Central memory CD4-positive, alpha-beta T cell (primary cell): ENCODE data around the gene RPL13.
"Not testable (repeated sequence)": the region's sequence is repeated elsewhere in the genome, so short reads cannot be mapped to it uniquely, and the experiment has no call there.

ENCODE experiments used
- DNase-seq: peaks from one replicate; pipeline ENCODE4 v3.0.0; 2022

Gene RPL13

DNA sequence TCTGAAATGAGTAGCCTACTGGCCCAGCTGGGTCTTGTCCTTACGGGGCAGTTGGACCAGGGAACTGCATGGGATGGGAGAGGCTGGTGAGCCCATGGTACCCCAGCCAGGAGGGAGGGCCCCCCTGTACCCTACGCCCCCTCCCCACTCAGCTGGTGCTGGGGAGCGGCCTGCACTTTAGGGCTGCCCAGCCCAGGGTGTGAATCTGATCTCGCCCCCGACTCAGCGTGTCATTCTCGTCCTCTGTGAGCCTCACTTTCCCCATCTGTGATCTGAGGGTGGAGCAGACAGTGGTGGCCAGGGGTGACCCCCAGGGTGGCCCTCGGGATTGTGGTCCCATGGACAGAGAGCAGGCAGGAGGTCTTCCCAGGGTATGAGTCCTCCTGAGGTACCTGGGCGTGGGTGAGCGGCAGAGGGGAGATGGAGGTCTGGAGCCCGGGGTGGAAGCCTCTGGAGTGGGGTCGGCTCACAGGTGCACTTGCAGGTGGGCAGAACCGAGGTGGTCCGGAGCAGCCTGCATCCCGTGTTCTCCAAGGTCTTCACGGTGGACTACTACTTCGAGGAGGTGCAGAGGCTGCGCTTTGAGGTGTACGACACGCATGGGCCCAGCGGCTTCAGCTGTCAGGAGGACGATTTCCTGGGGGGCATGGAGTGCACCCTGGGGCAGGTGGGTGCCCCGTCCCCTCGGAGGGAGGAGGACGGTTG, 16.7 kb downstream of the RPL13 start:
- DNase-seq: no peak

DNA sequence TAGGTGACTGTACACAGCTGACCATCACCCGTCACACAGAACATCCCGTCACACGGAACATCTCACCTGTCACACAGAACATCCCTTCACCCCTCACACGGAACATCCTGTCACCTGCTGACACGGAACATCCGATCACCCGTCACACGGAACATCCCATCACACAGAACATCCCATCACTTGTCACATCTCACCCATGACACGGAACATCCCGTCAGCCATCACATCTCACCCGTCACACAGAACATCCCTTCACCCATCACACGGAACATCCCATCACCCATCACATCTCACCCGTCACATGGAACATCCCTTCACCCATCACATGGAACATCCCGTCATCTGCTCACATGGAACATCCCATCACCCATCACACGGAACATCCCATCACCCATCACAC, 18.9 kb downstream of the RPL13 start:
- DNase-seq: no peak

DNA sequence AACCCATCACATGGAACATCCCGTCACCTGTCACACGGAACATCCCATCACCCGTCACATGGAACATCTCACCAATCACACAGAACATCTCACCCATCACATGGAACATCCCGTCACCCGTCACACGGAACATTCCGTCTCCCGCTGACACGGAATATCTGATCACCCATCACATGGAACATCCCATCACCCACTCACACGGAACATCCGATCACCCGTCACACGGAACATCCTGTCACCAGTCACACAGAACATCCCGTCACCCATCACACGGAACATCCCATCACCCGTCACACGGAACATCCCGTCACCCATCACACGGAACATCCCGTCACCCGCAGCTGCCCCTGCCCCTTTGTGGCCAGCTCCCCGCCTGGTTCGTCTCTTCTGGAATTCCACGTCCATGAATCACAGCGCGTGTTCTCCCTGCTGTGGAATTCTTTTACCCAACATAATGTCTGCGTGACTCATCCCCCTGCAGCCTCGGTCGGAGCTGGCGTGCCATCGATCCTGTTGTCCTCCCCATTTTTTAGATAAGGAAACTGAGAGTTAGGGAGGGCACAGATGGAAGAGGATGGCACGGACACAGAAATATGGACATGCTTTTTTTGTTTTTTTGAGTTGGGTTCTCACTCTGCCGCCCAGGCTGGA, 20.7 kb downstream of the RPL13 start:
- DNase-seq: no peak

DNA sequence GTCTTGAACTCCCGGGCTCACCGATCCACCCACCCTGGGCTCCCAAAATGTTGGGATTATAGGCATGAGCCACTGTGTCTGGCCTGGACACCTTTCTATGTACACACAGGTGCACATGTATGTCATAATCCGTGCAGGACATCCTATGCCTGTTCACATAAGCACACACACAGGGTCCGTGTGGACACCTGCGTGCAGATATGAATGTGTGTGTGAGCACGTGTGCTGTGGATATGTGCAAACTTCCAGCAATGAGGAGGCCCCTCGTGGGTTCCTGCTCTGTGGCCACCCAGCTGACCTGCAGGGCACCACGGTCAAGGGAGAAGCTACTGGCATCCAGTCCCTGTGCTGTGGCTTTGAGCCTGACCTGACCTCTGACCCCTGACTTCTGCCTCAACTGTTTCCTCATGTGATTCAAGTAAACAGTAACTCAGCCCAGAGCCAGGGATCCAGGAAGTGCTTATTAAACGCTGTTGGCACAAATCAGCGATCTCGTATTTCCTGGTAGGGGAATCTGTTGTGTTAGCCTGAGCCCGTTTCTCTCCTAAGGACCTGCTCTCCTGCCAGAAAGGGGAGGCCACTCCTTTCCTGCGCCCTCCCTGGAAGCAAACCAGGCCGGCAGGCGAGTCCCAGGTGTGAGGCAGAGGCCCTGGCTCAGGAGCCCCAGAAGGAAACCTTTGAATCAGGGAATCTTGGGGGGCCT, 21.5 kb downstream of the RPL13 start:
- DNase-seq: no peak

DNA sequence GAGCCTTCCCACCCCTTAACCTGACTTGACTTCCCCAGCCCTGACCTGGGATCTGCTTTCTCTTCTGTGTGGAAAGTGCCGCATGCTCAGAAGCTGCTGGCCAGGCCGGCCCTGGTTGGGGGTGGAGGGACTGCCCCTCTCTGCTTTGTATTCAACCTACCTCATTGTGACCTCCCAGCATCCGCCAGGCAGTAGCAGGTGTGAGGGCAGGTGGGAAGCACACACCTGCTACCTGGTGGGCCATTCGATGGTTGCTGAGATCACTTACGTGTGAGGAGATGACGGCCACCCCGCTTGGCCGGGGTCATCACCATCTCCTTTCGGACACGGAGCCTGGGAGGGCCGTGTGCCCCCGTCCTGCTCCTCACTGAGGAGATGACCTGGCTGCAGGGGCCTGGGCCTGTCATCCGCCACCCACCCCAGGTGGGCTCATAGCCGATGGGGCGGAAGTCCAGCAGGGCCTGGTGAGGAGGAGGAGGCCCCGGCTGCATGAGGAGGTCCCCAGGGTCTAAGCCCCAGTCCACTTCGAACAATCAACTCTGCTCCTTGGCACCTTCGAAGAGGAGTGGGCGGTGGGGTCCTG, 22.2 kb downstream of the RPL13 start:
- DNase-seq: no peak

DNA sequence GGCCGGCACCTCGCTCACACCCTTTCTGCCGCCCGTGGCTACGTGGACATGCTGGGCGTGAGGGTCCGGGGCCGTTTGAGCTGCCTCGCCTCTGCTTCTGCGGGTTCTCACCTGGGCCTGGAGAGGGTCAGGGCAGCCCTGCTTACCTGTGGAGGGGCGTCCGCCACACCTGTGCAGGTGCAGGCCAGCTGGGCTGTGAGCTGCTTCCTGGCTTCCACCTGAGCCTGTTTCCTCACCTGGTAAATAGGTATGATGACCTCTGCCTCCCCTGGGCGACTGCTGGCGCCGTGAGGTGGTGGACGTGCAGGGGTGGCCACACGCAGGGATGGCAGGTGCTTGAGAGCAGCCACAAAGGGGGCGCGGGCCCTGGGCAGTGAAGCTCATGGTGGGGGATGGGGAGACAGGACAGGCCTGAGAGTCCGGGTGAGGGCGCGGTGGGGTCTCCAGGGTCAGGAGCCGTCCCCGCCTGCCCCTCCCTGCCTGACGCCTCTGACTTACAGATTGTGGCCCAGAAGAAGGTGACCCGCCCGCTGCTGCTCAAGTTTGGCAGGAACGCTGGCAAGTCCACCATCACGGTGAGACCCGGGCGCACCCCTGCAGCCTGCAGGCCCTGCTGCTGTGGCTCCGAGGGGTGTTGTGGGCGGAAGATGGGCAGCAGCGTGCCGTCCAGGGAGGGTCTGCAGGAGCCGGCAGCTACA, 22.9 kb downstream of the RPL13 start:
- no peak for DNase-seq

DNA sequence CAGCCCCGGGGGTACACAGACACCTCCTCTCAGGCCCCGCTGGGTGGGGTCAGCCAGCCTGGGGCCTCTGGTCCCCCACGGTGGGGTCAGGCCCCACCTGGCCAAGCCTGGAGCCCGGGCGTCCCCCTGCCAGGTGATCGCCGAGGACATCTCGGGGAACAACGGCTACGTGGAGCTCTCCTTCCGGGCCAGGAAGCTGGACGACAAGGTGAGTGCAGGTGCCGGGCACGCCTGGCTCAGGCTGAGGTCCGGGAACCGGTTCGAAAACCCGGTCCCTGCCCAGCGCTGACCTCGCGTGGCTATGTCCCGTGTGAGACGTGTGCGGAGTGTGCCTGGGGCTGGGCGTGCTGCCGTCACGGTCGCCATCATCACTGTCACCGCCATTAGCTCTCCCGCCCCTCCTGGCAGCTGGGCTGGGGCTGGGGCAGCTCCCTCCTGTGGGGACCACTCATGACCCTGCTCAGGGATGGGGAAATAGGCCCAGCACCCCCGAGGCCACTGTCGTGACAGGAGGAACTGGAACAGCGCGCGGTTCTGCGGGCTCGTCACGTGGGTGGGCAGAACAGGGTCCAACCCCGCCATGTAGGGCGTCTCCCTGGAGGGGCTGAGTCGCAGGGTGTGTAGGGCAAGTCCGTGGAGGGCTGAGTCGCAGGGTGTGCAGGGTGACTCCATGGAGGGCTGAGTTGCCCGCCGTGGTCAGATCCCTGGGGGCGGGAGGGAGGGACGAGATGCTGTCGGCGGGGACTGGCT, 23.6 kb downstream of the RPL13 start:
- DNase-seq: no peak

DNA sequence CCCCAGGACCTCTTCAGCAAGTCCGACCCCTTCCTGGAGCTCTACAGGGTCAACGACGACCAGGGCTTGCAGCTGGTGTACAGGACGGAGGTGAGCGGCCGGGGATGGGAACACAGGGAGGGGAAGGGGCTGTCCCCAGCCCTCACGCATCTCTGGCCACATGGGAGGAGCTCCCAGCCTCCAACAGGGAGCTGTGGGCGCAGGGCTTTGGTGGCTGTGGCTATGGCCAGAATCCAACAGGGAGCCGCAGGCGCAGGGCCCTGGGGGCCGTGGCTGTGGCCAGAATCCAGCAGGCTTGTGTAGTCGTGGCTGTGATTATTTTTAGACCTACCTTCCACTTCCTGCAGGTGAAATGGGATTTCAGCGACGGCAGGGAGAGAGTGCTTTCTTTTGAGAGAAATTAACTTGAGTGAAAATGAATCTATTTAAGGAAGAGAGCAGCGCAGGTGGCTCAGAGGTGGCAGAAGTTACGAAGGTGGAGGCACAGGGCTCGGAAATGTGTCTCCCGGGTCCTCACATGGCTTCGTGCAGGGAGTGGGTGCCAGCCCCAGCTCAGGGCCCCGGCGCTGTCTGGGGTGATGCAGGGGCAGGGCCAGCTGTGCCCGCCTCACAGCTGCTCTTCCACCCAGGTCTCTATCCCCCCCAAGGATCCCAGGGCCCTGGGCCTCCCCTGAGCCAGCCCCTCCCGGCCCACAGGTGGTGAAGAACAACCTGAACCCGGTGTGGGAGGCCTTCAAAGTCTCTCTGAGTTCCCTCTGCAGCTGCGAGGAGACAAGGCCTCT, 24.5 kb downstream of the RPL13 start:
- DNase-seq: no peak

DNA sequence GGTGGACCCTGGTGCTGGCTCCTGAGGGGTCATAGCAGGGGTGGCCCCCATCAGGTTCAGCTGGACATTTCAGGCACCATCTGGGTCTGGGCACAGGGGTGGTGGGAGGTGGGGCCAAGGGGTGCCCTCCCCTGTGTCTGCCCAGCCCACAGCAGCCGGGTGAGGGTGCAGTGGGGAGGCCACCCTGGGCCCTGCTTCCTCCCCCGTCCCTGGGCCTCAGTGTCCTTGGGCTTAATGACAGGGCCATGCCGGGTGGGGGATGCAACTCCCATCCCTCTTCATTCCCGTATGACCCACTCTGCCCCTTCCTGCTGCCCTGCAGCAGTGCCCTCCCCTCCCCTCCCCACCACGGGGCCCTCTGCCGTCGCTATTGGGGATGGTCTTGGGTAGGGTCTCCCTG, 25.7 kb downstream of the RPL13 start:
- no peak for DNase-seq

DNA sequence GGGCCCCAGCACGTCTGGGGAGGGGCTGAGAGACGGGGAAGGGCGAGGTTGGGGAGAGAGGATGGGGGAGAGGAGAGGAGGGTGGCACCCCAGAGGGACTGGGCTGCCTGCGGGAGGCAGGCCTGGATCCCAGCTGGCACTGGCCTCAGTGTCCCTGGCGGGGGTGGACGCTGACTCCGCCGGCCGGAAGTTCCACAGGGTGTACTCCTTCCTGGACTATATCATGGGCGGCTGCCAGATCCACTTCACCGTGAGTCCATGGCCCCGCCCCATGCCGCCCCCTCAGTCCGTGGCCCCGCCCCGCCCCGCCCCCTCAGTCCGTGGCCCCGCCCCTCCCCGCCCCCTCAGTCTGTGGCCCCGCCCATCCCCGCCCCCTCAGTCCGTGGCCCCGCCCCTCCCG, 26.4 kb downstream of the RPL13 start:
- DNase-seq: no peak

DNA sequence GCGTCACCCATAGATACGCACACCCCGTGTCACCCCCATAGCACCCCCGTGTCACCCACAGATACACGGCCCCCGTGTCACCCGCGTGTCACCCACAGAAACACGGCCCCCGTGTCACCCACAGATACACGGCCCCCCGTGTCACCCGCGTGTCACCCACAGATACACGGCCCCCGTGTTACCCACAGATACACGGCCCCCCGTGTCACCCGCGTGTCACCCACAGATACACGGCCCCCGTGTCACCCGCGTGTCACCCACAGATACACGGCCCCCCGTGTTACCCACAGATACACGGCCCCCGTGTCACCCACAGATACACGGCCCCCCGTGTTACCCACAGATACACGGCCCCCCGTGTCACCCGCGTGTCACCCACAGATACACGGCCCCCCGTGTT, 27.2 kb downstream of the RPL13 start:
- not testable (repeated sequence) for DNase-seq

DNA sequence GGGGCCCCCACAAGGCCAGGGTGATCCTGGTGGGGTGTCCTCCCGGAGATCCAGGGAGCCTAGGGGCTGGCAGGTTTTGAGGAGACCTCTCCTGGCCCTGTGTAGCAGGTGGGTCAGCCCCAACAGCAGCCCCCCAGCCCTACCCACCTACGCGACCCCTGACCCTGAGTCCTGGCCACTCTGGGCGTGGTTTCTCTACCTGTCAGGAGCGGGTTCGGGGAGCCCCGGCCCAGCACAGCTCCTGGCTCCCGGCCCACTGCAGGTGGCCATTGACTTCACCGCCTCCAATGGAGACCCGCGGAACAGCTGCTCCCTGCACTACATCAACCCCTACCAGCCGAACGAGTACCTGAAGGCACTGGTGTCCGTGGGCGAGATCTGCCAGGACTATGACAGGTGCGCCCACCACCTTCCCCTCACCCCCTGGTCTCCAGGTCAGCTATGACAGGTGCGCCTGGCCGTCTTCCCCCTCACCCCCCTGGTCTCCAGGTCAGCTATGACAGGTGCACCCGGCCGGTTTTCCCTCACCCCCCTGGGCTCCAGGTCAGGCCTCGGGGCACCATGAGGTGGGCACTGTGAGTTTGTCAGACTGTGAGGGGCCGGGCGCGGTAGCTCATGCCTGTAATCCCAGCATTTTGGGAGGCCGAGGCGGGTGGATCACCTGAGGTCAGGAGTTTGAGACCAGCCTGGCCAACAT, 28.1 kb downstream of the RPL13 start:
- DNase-seq: no peak

DNA sequence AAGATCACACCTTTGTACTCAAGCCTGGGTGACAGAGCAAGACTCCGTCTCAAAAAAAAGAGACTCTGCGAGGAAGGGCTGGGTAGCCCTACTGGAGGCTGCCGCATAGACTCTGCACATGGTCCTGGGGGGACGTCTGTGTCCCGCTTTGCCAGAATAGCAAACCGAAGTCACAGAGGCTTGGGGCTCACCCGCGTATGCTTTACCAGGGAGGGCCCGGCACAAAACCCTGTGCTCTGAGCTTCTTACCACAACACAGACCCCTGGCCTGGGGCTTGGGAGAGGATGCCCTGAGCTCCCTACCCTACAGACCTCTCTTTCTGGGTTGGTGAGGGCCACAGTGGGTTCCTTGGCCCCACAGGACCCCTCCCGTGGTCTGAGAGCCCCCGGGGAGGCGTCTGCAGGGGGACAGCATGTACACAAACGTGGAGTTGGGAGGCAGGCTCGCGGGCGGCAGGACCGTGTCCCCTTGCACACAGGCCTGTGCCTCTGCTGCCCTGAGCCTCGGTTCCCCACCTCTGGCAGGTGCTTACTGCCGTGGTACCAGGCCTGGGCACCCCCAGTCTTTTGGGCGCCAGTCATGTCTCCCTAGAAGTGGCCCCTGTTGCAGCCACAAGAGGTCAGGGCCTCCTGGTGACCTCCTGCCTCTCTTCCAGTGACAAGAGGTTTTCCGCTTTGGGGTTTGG, 28.9 kb downstream of the RPL13 start:
- no peak for DNase-seq

DNA sequence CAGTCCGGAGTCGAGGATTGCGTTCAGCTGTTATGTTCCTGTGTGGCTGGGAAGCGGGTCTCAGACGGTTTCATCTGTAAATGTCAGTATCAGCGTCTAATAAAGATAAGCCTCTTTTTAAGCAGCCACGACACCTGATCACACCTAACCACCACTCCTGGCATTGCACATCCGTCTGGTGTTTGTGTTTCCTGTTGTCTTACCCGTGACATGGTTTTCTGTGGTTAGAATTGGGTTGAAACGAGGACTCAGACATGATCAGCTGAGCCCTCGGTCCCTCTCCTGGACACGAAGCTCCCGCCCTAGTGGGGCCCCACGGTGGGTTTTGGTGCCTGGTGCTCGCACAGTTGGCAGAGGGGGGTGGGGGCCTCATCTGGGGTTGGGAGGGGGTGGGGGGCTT, 33.4 kb downstream of the RPL13 start:
- peak; percentile 78 for DNase-seq

DNA sequence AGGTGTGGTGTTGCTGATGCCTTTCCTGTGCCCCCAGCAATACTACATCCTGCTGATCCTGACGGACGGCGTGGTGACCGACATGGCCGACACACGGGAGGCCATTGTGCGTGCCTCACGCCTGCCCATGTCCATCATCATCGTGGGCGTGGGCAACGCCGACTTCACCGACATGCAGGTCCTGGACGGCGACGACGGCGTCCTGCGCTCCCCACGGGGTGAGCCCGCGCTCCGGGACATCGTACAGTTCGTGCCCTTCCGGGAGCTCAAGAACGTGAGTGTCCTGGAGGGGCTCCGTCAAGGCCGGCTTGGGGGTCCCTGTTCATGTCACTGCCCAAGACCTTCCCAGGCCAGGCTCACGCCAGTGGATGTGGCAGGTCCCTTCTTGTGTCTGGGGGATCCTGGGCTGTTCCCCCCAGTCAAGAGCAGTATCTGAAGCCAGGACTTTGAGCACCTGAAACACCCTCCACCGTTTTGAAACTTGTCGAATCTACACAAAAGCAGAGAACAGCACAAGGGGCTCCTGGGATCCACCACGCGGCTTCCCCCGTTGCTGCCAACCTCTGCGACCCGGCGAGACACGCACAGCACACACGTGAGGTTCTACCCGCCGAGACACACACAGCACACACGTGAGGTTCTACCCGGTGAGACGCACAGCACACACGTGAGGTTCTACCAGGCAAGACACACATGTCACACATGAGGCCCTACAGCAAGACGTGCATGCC, 35.0 kb downstream of the RPL13 start:
- DNase-seq: no peak

DNA sequence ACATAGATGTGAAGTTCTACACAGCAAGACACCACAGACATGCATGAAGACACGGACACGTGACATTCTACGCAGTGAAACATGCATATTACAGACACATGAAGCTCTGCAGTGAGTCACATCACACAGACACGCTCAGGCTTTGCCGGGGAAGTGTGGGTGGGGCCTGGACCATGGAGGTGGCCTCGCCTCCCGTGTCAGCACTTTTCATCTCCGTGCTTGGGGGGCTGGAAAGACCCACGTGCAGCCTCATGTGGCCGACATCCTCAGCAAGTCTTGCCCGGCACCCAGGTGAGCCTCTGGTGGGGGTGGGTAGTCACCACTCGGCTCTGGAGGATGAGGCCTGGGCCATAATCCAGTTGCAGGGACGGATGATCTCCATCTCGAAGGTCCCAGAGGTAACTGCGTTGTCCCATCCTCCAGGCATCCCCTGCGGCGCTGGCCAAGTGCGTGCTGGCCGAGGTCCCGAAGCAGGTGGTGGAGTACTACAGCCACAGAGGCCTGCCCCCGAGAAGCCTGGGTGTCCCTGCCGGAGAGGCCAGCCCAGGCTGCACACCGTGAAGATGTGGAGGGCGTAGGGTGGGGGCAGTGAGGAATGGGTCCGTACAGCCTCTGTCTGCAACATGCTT, 35.7 kb downstream of the RPL13 start:
- no peak for DNase-seq

DNA sequence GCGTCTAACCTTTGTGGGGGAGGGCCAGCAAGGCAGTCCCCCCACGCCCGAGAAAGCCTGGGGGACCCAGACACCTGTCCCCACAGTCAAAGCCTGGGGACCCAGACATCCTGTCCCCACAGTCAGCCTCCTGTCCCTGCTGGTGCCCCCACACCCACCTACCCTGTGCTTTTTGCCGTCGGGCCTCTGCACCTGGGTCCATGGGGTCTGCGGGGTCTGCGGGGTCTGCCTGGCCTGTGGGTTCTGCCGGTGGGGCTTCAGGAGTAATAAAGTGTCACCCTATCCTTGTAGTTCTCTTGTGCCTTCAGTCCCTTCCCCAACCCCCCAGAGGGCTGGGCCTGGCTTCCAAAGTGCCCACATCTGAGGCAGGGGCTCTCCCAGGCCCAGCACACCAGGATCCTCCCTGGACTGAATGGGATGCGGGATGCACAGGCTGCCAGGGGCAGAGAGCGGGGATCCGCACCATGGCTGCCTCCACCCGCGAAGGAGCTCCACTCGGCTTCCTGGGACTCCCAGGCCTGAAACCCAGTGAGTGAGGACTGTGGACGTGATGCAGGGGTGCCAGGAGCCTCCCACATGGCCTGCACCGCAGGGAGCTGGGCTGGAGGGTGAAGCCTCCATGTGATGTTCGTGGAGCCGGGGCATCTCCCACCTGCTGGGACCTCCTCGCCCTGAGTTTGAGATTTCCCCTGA, 36.6 kb downstream of the RPL13 start:
- no peak for DNase-seq

DNA sequence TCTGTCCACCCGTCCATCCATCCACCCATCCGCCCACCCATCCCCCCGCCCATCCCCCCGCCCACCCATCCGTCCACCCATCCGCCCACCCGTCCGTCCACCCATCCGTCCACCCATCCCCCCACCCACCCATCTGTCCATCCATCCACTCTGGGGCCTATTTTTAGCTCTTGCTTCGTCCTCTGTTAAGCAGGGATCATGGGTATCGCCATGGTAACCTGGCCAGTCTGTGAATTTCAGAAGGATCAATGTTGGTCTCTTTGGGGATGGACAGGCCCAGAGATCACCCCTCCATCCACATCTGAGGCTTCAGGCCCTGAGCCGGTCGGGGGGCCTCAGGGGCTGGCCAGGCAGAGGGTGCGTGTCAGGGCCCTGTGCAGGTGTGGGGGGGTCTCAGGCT, 37.7 kb downstream of the RPL13 start:
- no peak for DNase-seq
